ENCODE measurements around the gene GNLY. TPM values are rescaled to one million over a fixed set of nuclear protein-coding genes. Genes with fewer than 3 reads are reported as not detected.
A peak's percentile ranks its signal among the peaks of the same experiment; 100 is the strongest.

GNLY gene
- total RNA-seq, 6 donors from 2014 or later: 12.2 to 24.7 (median 21.0) TPM

- no peak overlapping the region for H3K4me3 ChIP-seq
- H3K27me3 ChIP-seq: no peaks in the 10 kb centered on the region
- H3K4me1 ChIP-seq: peaks cover 24 to 30% (median 26%) of the 10 kb centered on the region in 4 donors
- no peaks in the 10 kb centered on the region for H3K9me3 ChIP-seq
- no peak overlapping the region for H3K27ac ChIP-seq
- no peak for ATAC-seq (ENCODE audit: low FRiP score in 2 of 2)
- TF ChIP-seq POLR2AphosphoS5 (IDR thresholded peaks at IDR 0.05) (no peak), CTCF (IDR thresholded peaks at IDR 0.05) (no peak)
- no peaks in the 10 kb centered on the region for H3K36me3 ChIP-seq
- no peak for DNase-seq
- WGBS, 2 donors: 66 to 74% methylated on average over 3 of the region's 3 CpGs
Observed at GRCh38 chr2:85731606-85732005, 37.4 kb downstream of the GNLY start.

GRCh38 chr2:85732467-85733120, 38.4 kb downstream of the GNLY start:
- TF ChIP-seq CTCF (IDR thresholded peaks at IDR 0.05) (no peak), POLR2AphosphoS5 (IDR thresholded peaks at IDR 0.05) (no peak), POLR2A (IDR thresholded peaks at IDR 0.05) (no peak), EP300 (IDR thresholded peaks at IDR 0.05) (no peak)
- WGBS, 2 donors: 57 to 65% methylated on average over 1 to 2 of the region's 2 CpGs
- Histone ChIP-seq H3K4me1 (peaks cover 19 to 28% (median 24%) of the 10 kb centered on the region in 4 donors), H3K9me3 (no peaks in the 10 kb centered on the region), H3K4me3 (no peak overlapping the region), H3K27me3 (no peaks in the 10 kb centered on the region), H3K27ac (no peak overlapping the region), H3K36me3 (no peaks in the 10 kb centered on the region)
- no peak for ATAC-seq (ENCODE audit: low FRiP score in 2 of 2)
- no peak for DNase-seq

- no peaks in the 10 kb centered on the region for H3K27me3 ChIP-seq
- 86 to 92% methylated on average over 8 to 18 of the region's 18 CpGs for WGBS, 2 donors
- peaks cover 12 to 25% (median 16%) of the 10 kb centered on the region in 4 donors for H3K4me1 ChIP-seq
- TF ChIP-seq POLR2A (IDR thresholded peaks at IDR 0.05) (no peak), POLR2AphosphoS5 (IDR thresholded peaks at IDR 0.05) (no peak), EP300 (IDR thresholded peaks at IDR 0.05) (no peak), CTCF (IDR thresholded peaks at IDR 0.05) (no peak)
- ATAC-seq (ENCODE audit: low FRiP score in 2 of 2): peak in 1 of 2 donors; percentile 7
- H3K27ac ChIP-seq: no peak overlapping the region
- no peak overlapping the region for H3K4me3 ChIP-seq
- H3K36me3 ChIP-seq: no peaks in the 10 kb centered on the region
- DNase-seq: no peak
- H3K9me3 ChIP-seq: no peaks in the 10 kb centered on the region
Observed at GRCh38 chr2:85733121-85733960, 39.2 kb downstream of the GNLY start.

- WGBS, 2 donors: 95 to 96% methylated on average over 2 to 3 of the region's 4 CpGs
- no peaks in the 10 kb centered on the region for H3K9me3 ChIP-seq
- no peaks in the 10 kb centered on the region for H3K36me3 ChIP-seq
- no peak overlapping the region for H3K4me3 ChIP-seq
- ATAC-seq (ENCODE audit: low FRiP score in 2 of 2): no peak
- TF ChIP-seq EP300 (IDR thresholded peaks at IDR 0.05) (no peak), CTCF (IDR thresholded peaks at IDR 0.05) (no peak), POLR2A (IDR thresholded peaks at IDR 0.05) (no peak), POLR2AphosphoS5 (IDR thresholded peaks at IDR 0.05) (no peak)
- no peak for DNase-seq
- H3K4me1 ChIP-seq: peaks cover 6 to 19% (median 10%) of the 10 kb centered on the region in 4 donors
- H3K27ac ChIP-seq: no peak overlapping the region
- no peaks in the 10 kb centered on the region for H3K27me3 ChIP-seq
Observed at GRCh38 chr2:85734015-85734414, 39.9 kb downstream of the GNLY start.

Measured in upper lobe of left lung (tissue), 6 donors.